Lower leg skin (tissue), 3 donors: ENCODE data around the gene MBD3L2.
"Not testable (repeated sequence)": the region's sequence is repeated elsewhere in the genome, so short reads cannot be mapped to it uniquely, and the experiment has no call there.

ENCODE experiments used
- POLR2A ChIP-seq, 2 donors: fragments of 450-650 bp; IDR thresholded peaks; one replicate each; pipeline ENCODE4 v1.6.1; 2016 to 2017; ENCODE audit warnings: antibody characterized with exemption in 2 of 2, mild to moderate bottlenecking in 1 of 2, moderate library complexity in 1 of 2
- TF ChIP-seq, protein P1 (sequence below), 3 donors: fragments of 450-650 bp; IDR thresholded peaks; one replicate each; pipeline ENCODE4 v1.5.1; 2016; ENCODE audit warnings: antibody characterized with exemption in 3 of 3, mild to moderate bottlenecking in 3 of 3, moderate library complexity in 2 of 3

DNA sequence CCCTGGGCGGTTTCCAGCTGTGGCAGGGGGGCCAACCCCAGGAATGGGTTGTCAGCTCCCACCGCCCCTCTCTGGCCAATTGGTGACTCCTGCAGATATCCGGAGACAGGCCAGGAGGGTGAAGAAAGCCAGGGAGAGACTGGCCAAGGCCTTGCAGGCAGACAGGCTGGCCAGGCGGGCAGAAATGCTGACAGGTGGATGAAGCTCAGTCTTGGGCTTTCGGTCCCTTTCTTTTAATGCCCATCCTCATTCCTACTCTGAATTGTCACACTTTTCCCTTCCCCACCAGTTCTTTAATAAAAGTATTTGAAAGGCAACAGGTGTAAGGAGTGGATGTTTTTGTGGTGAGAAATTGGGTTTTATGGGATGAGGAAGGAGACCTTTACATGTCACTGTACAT is 2.3 kb downstream of the MBD3L2 start:
- TF ChIP-seq, protein P1, sequence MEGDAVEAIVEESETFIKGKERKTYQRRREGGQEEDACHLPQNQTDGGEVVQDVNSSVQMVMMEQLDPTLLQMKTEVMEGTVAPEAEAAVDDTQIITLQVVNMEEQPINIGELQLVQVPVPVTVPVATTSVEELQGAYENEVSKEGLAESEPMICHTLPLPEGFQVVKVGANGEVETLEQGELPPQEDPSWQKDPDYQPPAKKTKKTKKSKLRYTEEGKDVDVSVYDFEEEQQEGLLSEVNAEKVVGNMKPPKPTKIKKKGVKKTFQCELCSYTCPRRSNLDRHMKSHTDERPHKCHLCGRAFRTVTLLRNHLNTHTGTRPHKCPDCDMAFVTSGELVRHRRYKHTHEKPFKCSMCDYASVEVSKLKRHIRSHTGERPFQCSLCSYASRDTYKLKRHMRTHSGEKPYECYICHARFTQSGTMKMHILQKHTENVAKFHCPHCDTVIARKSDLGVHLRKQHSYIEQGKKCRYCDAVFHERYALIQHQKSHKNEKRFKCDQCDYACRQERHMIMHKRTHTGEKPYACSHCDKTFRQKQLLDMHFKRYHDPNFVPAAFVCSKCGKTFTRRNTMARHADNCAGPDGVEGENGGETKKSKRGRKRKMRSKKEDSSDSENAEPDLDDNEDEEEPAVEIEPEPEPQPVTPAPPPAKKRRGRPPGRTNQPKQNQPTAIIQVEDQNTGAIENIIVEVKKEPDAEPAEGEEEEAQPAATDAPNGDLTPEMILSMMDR (IDR thresholded peaks at IDR 0.05): not testable (repeated sequence)
- TF ChIP-seq POLR2A (IDR thresholded peaks at IDR 0.05): not testable (repeated sequence)
